ENCODE results near the gene NSG1. TPM values are rescaled to one million over a fixed set of nuclear protein-coding genes. Genes with fewer than 3 reads are reported as not detected.

Gene NSG1
- total RNA-seq, 1 donor from 2014 or later, result 41.6 TPM

DNA sequence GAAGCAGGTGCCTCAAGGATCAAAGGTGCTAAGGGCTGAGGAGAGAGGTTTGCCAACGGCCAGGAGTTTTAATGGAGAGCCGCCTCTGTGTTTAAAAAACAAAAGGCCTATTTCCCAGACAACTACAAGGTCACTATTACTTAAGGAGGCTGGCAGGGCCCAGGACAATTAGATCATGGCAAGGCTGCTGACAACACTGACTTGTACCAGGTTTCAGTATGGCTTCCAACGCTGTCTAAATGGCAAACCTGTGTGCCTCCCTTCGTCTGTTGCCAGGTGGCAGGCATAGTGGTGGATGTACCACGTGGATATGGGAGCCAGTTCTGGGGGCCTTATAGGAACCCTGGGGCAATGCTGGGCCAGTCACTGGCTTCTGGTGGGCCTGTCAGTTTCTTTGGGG is 41.0 kb downstream of the NSG1 start:
- Histone ChIP-seq H3K27ac (no peak overlapping the region), H3K4me3 (no peak overlapping the region), H2AFZ (replicated peaks) (no peak overlapping the region), H3F3A (ENCODE audit: low read depth) (peaks cover 13% of the 10 kb centered on the region), H3K9ac (no peak overlapping the region), H3K27me3 (no peaks in the 10 kb centered on the region), H3K4me1 (peaks cover 15% of the 10 kb centered on the region), H3K36me3 (no peaks in the 10 kb centered on the region), H3K79me2 (ENCODE audit: low read depth) (no peaks in the 10 kb centered on the region), H3K9me3 (ENCODE audit: low read depth) (no peaks in the 10 kb centered on the region), H4K20me1 (ENCODE audit: low read depth) (peaks cover 12% of the 10 kb centered on the region), H3K4me2 (peak overlapping the region; percentile 6)
- Mint-ChIP-seq H3K27me3 (ENCODE audit: insufficient read depth, low read depth) (no peaks in the 10 kb centered on the region), H3K27ac (no peak overlapping the region), H3K4me3 (no peak overlapping the region), H3K9me3 (no peaks in the 10 kb centered on the region), H3K4me1 (peaks cover 56% of the 10 kb centered on the region), H3K36me3 (peaks cover 8% of the 10 kb centered on the region)
- TF ChIP-seq, protein P1, sequence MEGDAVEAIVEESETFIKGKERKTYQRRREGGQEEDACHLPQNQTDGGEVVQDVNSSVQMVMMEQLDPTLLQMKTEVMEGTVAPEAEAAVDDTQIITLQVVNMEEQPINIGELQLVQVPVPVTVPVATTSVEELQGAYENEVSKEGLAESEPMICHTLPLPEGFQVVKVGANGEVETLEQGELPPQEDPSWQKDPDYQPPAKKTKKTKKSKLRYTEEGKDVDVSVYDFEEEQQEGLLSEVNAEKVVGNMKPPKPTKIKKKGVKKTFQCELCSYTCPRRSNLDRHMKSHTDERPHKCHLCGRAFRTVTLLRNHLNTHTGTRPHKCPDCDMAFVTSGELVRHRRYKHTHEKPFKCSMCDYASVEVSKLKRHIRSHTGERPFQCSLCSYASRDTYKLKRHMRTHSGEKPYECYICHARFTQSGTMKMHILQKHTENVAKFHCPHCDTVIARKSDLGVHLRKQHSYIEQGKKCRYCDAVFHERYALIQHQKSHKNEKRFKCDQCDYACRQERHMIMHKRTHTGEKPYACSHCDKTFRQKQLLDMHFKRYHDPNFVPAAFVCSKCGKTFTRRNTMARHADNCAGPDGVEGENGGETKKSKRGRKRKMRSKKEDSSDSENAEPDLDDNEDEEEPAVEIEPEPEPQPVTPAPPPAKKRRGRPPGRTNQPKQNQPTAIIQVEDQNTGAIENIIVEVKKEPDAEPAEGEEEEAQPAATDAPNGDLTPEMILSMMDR (IDR thresholded peaks at IDR 0.05), result no peak
- TF ChIP-seq EZH2 (IDR thresholded peaks at IDR 0.05), result no peak
- TF ChIP-seq EZH2phosphoT487 (IDR thresholded peaks at IDR 0.05), result no peak
- DNase-seq (ENCODE audit: low spot score), result no peak

DNA sequence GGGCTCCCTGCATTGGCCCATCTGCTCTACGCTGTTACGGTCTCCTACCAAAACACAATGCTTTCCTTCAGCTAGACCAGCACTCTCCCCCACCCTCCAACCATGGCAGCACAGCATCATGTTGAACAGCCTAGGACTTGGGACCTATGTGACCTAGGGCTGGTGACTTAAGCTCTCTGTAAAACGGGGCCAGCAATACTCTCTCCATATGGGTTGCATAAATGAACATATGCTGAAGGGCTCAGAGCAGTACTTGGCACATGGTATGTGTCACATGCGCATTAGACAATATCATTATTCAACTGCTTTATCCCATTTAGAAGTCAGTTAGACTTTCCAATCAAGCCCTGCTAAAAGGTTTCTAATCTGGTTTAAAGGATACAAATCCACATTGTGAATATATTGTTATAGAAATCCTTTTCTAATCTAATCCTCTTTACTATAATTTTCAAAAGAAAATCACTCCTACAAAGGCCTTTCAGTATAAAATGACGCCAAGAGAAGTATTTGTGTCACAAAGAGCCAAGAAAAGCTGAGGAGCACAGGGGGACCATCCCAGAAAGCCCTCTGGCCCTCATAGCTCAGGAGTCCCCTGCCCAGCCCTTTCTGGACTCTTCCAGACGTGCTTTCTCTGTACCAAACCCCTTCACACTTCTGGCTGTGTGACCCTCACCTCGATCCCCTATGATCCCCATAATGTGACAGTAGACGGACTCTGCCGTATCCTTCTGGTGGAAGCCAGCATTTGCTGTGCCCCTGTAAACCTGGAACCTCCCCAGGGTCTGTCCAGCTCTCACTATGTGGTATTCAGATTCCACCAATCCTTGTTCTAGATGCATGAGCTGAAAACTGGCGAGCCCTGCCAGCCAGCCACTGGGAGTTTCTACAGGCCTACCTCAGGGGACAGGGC is 42.3 kb downstream of the NSG1 start:
- TF ChIP-seq, protein P1 (IDR thresholded peaks at IDR 0.05), result no peak
- no peak for TF ChIP-seq EZH2 (IDR thresholded peaks at IDR 0.05)
- no peak for TF ChIP-seq EZH2phosphoT487 (IDR thresholded peaks at IDR 0.05)
- H4K20me1 ChIP-seq (ENCODE audit: low read depth), result peaks cover 12% of the 10 kb centered on the region
- no peak for DNase-seq (ENCODE audit: low spot score)
- Mint-ChIP-seq H3K4me1 (peaks cover 45% of the 10 kb centered on the region), H3K36me3 (peaks cover 7% of the 10 kb centered on the region), H3K4me3 (no peak overlapping the region), H3K27me3 (ENCODE audit: insufficient read depth, low read depth) (no peaks in the 10 kb centered on the region), H3K27ac (no peak overlapping the region), H3K9me3 (no peaks in the 10 kb centered on the region)
- H3K4me1 ChIP-seq, result peaks cover 15% of the 10 kb centered on the region
- H3K4me3 ChIP-seq, result no peak overlapping the region
- no peaks in the 10 kb centered on the region for H3K36me3 ChIP-seq
- H3K4me2 ChIP-seq, result no peak overlapping the region
- H3K27me3 ChIP-seq, result no peaks in the 10 kb centered on the region
- no peaks in the 10 kb centered on the region for H3K79me2 ChIP-seq (ENCODE audit: low read depth)
- H2AFZ ChIP-seq (replicated peaks), result no peak overlapping the region
- no peak overlapping the region for H3K9ac ChIP-seq
- peaks cover 13% of the 10 kb centered on the region for H3F3A ChIP-seq (ENCODE audit: low read depth)
- no peaks in the 10 kb centered on the region for H3K9me3 ChIP-seq (ENCODE audit: low read depth)
- no peak overlapping the region for H3K27ac ChIP-seq

DNA sequence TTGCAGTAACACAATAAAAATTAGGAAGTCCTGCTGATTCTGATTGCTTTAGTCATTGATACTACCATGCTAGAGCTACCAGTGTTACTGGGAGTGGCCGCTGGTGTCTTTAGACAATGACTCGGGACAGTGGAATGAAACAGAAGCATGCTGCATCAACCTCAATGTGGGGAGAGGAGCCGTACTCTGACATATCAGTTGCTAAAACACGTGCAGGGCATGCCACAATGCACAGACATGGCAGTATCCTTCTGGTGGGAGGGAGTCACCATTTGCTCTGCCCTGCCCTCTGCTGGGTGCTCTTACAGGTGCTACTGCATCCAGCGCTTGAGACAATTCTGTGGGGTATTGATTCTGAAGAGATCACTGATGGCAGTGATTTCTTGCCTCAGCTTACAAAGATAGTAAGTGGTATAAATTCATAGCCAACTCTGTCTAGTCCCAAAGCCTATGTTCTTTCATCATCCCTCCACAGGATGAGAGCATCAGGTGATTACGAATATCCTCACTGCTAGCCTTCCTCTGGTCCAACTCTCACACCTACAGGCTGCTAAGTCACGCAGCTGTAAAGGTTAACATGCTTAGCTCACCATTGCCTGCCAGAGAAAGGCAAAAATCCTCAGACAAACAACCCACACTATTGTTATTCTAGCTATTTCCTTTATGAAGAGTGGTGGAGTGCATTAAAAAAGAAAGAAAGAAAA is 43.7 kb downstream of the NSG1 start:
- peaks cover 13% of the 10 kb centered on the region for H3F3A ChIP-seq (ENCODE audit: low read depth)
- no peak overlapping the region for H2AFZ ChIP-seq (replicated peaks)
- no peaks in the 10 kb centered on the region for H3K79me2 ChIP-seq (ENCODE audit: low read depth)
- H3K9ac ChIP-seq, result no peak overlapping the region
- Mint-ChIP-seq H3K9me3 (no peaks in the 10 kb centered on the region), H3K4me1 (peaks cover 32% of the 10 kb centered on the region), H3K27me3 (ENCODE audit: insufficient read depth, low read depth) (peaks cover 3% of the 10 kb centered on the region), H3K36me3 (peaks cover 7% of the 10 kb centered on the region), H3K4me3 (peak overlapping the region; percentile 7), H3K27ac (peak overlapping the region; percentile 54)
- no peaks in the 10 kb centered on the region for H3K36me3 ChIP-seq
- no peaks in the 10 kb centered on the region for H3K27me3 ChIP-seq
- TF ChIP-seq, protein P1 (IDR thresholded peaks at IDR 0.05), result peak; percentile 72
- no peak for TF ChIP-seq EZH2phosphoT487 (IDR thresholded peaks at IDR 0.05)
- no peaks in the 10 kb centered on the region for H3K9me3 ChIP-seq (ENCODE audit: low read depth)
- peak; percentile 79 for DNase-seq (ENCODE audit: low spot score)
- H3K4me1 ChIP-seq, result peaks cover 15% of the 10 kb centered on the region
- no peak overlapping the region for H3K4me3 ChIP-seq
- H3K27ac ChIP-seq, result no peak overlapping the region
- peaks cover 7% of the 10 kb centered on the region for H4K20me1 ChIP-seq (ENCODE audit: low read depth)
- H3K4me2 ChIP-seq, result no peak overlapping the region
